Measurements from ENCODE around the gene DLX6.
A peak's percentile ranks its signal among the peaks of the same experiment; 100 is the strongest.

Gene DLX6

DNA sequence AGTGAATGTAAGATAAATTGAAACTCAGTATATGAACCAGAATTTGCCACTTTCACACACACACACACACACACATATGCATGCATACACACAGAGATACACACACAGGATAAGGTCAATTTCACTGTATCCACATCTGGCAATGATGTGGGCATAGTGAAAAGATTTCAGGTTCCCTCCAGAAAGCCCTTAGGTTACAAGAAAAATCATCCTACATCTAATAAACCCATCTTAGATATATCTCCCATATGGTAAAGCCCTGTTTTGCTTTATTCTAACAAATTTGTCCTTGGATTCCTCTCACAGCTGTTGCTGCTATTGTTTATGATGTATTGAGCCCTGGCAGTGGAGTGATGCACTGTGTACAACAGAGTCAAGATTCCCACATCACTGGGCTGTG lies 27.9 kb upstream of the DLX6 start:
- TF ChIP-seq, protein P1, sequence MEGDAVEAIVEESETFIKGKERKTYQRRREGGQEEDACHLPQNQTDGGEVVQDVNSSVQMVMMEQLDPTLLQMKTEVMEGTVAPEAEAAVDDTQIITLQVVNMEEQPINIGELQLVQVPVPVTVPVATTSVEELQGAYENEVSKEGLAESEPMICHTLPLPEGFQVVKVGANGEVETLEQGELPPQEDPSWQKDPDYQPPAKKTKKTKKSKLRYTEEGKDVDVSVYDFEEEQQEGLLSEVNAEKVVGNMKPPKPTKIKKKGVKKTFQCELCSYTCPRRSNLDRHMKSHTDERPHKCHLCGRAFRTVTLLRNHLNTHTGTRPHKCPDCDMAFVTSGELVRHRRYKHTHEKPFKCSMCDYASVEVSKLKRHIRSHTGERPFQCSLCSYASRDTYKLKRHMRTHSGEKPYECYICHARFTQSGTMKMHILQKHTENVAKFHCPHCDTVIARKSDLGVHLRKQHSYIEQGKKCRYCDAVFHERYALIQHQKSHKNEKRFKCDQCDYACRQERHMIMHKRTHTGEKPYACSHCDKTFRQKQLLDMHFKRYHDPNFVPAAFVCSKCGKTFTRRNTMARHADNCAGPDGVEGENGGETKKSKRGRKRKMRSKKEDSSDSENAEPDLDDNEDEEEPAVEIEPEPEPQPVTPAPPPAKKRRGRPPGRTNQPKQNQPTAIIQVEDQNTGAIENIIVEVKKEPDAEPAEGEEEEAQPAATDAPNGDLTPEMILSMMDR (IDR thresholded peaks at IDR 0.05; ENCODE audit: insufficient read depth, missing control alignments): no peak
- no peak for FAIRE-seq
- DNase-seq (ENCODE audit: insufficient read length, low spot score): no peak

- TF ChIP-seq, protein P1 (IDR thresholded peaks at IDR 0.05; ENCODE audit: insufficient read depth, missing control alignments): no peak
- DNase-seq (ENCODE audit: insufficient read length, low spot score) (no peak), FAIRE-seq (no peak)
Observed at GRCh38 chr7:96979551-96980276, 25.6 kb upstream of the DLX6 start.

DNA sequence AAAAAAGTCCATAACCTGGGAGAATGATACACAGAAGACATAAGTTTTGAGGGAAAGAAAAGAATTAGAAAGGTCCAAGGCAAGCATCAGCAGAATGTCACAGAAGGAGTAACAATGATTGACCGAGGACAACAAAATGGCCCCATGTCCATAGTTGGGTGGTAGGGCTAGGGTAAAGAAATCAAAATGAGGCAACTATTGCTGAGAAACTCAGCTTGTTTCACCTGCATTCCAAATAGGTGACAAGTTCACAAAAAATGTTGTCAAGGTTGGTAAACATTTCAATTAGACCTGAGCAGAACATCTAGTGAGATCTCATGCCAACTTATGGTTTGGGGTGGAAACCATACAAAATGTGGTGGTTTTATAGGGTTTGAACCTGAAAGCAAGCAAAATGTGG lies 22.8 kb upstream of the DLX6 start:
- DNase-seq (ENCODE audit: insufficient read length, low spot score): no peak
- TF ChIP-seq, protein P1 (IDR thresholded peaks at IDR 0.05; ENCODE audit: insufficient read depth, missing control alignments): no peak
- FAIRE-seq: no peak

DNA sequence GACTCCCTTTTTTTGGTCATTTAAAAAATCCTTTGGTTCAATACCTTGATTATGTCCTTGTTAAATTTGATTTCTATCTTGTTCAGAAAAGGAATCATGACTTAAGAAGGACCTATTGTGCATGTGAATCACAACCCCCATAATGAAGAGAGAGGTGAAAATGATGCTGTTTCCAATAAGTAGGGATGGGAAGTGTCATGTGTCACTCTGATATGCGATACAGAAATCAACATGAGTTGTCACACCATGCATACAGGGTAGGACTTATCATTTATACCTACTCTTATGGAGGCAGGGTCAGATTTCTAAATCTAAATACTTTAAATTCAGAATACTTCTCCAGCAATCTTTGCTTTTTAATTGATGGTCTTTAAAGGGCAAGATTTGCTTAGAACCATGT lies 19.4 kb upstream of the DLX6 start:
- TF ChIP-seq, protein P1 (IDR thresholded peaks at IDR 0.05; ENCODE audit: insufficient read depth, missing control alignments): no peak
- no peak for DNase-seq (ENCODE audit: insufficient read length, low spot score)
- FAIRE-seq: no peak

- TF ChIP-seq, protein P1 (IDR thresholded peaks at IDR 0.05; ENCODE audit: insufficient read depth, missing control alignments): no peak
- DNase-seq (ENCODE audit: insufficient read length, low spot score) (no peak), FAIRE-seq (no peak)
Observed at GRCh38 chr7:96986901-96987300, 18.5 kb upstream of the DLX6 start.

DNA sequence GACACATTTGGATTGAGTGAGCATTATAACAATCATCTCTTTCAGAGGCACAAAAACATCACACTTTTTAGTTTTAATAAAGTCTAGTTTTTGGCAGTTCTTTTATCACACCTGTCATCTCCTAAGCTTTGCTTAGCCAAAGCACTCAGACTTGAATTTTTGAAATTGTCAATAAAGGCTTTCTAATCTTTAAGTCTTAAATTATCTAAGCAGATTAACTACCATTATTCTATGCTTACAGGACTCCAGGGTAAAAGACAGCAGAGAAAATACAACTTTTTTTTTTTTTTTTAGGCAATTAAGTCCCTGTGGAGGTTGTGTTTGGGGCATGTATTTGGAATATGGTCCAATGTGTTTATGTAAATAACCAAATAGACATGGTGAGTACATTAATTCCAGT lies 17.6 kb upstream of the DLX6 start:
- FAIRE-seq (peak; percentile 61), DNase-seq (ENCODE audit: insufficient read length, low spot score) (no peak)

More for the DNA sequence above, 17.6 kb upstream of the DLX6 start:
- TF ChIP-seq, protein P1 (IDR thresholded peaks at IDR 0.05; ENCODE audit: insufficient read depth, missing control alignments): no peak
